HG02885 (cell line): ENCODE data around the gene USP9Y.
"Not testable (repeated sequence)": the region's sequence is repeated elsewhere in the genome, so short reads cannot be mapped to it uniquely, and the experiment has no call there.

ENCODE experiments used
- ATAC-seq: cut with Tn5 transposase; IDR thresholded peaks from one replicate; pipeline ENCODE4 v1.9.1; 2021; ENCODE audit warnings: mild to moderate bottlenecking; ENCODE audit not compliant: unreplicated experiment, poor library complexity

Gene USP9Y, protein sequence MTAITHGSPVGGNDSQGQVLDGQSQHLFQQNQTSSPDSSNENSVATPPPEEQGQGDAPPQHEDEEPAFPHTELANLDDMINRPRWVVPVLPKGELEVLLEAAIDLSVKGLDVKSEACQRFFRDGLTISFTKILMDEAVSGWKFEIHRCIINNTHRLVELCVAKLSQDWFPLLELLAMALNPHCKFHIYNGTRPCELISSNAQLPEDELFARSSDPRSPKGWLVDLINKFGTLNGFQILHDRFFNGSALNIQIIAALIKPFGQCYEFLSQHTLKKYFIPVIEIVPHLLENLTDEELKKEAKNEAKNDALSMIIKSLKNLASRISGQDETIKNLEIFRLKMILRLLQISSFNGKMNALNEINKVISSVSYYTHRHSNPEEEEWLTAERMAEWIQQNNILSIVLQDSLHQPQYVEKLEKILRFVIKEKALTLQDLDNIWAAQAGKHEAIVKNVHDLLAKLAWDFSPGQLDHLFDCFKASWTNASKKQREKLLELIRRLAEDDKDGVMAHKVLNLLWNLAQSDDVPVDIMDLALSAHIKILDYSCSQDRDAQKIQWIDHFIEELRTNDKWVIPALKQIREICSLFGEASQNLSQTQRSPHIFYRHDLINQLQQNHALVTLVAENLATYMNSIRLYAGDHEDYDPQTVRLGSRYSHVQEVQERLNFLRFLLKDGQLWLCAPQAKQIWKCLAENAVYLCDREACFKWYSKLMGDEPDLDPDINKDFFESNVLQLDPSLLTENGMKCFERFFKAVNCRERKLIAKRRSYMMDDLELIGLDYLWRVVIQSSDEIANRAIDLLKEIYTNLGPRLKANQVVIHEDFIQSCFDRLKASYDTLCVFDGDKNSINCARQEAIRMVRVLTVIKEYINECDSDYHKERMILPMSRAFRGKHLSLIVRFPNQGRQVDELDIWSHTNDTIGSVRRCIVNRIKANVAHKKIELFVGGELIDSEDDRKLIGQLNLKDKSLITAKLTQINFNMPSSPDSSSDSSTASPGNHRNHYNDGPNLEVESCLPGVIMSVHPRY (N-terminal part only)

GRCh38 chrY:12701181-12701695 is at the start of gene USP9Y:
TSS of gene USP9Y (plus strand) at chrY:12701231. CDS start at chrY:12709448, 8,217 bp downstream.
- no peak for ATAC-seq

- no peak for ATAC-seq
Observed at GRCh38 chrY:12651621-12652036, 49.4 kb upstream of the USP9Y start.

DNA sequence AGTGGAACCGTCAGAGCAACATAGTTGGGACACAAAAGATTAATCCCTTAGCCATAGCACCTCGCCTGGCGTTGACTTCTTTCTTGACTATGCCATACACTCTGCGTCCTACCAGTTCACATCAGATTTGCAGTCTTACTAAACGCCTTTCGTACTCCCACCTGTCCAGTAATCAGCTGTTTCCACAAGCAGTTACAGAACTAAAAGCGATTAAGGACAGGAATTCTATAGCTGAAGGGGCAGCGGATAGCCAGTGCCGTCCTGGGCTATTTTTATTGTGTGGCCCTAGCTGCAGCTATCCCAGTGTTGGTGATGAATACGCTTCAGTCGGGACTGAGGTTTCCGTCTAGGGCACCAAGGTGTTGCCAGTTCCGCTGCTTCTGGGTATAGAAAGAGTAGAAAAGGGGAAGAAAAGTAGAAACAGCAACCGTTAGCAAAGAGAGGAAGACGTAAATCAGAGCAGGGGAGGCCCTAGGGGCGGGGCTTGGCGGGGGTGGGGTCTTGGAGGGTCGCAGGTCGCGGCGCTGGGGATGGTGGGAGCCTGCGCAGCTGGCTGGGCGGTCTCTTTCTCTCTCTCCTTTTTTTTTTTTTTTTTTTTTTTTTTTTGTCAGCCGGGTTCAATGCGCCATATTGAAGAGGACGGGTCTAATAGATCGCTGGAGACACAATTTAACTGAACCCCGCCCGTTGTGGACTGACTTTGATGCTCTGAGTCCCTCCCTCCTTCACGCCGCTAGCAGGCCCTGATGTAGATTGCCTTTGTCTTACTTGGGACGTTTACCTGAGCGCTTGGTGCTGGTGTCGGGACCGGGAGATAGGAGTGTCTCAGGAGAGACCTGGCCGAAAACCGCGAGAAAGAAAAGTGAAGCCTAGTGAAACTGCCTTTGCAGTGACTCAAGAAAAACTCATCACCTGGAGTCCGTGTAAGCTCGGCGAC is 39.0 kb upstream of the USP9Y start:
- ATAC-seq: no peak

GRCh38 chrY:12662745-12663591 is 38.1 kb upstream of the USP9Y start:
- no peak for ATAC-seq

- not testable (repeated sequence) for ATAC-seq
Observed at GRCh38 chrY:12663845-12664244, 37.2 kb upstream of the USP9Y start.

DNA sequence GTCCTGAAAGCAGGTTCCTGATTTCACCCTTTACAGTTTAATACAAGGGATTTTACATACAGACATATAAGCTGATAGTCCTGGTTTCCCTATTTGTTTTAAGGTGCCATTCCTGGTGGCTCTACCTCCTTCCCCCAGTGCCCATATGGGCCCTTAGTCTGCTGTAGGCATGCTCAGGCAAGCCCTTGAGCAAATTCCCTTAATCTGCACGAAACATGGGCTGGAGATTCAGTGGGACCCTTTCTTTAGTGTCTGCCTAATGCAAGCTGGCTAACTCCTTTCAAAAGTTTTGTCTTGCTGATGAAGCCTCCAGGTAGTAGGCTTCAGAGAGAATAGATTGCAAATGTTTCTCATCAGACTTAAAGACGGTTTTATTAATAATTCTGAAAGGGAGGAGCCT is 22.9 kb upstream of the USP9Y start:
- no peak for ATAC-seq

- ATAC-seq: no peak
Observed at GRCh38 chrY:12681535-12681934, 19.5 kb upstream of the USP9Y start.

GRCh38 chrY:12688337-12688736 is 12.7 kb upstream of the USP9Y start:
- ATAC-seq: no peak

GRCh38 chrY:12700087-12700486 is 944 bp upstream of the USP9Y start:
- ATAC-seq: no peak

GRCh38 chrY:12702174-12702573 is 1.1 kb downstream of the USP9Y start:
- no peak for ATAC-seq

GRCh38 chrY:12710460-12710859 is 9.4 kb downstream of the USP9Y start:
- no peak for ATAC-seq

- ATAC-seq: no peak
Observed at GRCh38 chrY:12715376-12715775, 14.3 kb downstream of the USP9Y start.

GRCh38 chrY:12729746-12730145 is 28.7 kb downstream of the USP9Y start:
- no peak for ATAC-seq

DNA sequence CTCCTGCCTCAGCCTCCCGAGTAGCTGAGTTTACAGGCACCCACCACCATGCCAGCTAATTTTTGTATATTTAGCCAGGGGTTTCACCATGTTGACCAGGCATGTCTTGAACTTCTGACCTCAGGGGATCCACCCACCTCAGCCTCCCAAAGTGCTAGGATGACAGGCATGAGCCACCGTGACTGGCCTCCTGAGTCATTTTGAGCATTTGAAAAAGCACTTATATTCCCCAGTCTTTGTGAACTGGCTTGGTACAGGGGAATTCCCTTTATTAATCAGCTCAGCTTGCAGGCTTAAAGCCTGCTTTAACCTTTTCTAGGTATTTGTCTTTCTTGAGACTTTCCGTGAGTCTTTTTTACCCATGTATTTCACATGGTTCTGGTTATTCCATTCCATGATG is 32.6 kb downstream of the USP9Y start:
- ATAC-seq: no peak

DNA sequence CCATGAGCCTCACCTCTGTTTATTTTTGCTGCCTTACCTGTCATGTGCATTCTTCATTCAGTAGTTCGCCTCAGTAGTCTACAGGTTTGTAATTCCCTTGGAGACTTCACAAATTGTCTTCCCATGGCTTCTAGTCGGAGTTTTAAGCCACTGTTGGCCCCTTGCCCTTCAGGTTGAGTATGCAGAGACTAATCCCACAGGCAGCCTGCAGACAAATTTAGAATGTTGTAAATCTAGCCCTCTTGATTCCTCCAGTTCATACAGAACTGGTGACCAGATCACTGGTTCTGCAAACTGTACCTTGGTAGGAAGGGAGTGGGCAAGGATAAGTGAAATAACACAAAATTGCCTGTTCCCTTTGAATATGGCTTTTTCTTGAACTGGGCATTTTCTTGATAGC is 33.0 kb downstream of the USP9Y start:
- no peak for ATAC-seq

DNA sequence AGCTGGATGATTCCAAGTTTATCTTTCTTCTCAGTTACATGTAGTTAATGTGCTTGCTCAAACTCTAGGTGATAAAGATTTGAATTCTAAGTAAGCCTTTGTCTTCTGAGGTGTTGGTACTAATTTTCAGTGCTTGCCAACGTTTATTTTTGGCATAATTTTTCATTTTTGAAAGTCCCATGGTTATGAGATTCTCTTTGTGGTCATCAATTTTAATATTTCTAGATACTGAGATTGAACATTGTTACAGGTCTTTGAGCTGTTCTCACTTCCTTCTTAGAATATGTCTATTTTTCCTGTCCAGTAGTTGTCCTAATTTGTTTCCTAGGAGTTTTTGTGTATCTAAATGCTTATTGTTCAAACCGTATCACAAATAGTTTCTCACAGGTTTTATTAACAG is 40.4 kb downstream of the USP9Y start:
- ATAC-seq: no peak

DNA sequence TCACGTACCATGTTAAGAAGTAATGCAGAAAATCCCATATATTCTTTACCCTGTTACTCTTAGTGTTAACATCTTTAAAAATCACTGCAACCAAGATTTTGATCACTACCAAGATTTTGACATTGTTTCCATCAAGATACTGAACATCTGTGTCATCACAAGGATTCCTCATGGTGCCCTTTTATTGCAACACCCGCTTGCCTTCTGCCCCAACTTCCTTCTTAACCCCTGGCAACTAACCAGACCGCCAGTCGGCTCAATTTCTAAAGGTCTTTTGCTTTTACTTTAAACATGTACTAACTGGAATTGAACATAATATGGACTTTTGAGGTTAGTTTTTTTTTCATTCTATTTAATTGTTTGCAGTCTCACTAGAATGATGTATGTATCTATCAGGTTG is 41.7 kb downstream of the USP9Y start:
- no peak for ATAC-seq

DNA sequence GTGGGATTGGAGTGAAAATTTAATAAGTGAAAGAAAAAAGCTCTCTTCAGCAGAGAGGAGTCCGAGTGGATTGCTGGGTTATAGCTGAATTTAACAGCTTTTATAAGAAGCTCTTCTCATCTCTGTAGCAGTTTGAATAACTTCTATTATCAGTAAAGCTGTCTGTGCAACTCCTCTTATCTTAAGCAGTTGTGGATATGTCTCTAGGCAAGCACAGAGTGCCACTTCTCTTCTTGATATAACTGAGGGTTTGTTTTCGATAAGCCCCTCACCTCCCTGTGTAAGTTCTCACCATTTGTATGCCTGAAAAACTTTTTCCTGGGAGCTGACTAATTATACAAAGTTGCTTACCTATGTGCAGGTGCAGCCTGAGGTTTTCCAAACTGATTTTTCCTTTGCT is 43.1 kb downstream of the USP9Y start:
- ATAC-seq: no peak

GRCh38 chrY:12749293-12749692 is 48.3 kb downstream of the USP9Y start:
- no peak for ATAC-seq
